Erythroblast (primary cell): Measurements from ENCODE around the gene GABBR2.

Experiments used
- GATA1 ChIP-seq: IDR thresholded peaks from 2 replicates; pipeline ENCODE4 v1.6.1; 2011; ENCODE audit warnings: low read depth, mild to moderate bottlenecking, control low read depth, low read length, moderate library complexity
- POLR2A ChIP-seq: IDR thresholded peaks from 2 replicates; pipeline ENCODE4 v1.6.1; 2011; ENCODE audit warnings: mild to moderate bottlenecking, low read length

DNA sequence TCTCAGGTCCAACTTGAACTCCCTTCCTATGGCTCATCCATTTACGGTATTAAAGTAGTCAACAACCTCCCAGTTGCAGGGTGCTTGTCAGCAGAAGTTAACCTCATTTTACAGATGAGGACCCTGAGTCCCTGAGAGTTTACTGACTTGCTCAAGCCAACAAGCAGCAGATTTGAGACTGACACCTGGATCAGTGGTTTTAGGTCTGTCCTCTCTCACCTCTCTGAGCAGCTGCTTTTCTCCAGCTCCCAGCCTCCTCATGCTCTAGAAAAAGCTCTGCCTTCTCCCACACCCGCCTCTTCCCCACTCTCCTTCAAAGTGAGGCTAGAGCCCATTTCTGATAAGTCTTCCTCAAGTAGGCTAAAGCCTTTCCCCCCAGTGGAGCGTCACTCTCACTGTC is 56.4 kb downstream of the GABBR2 start:
- TF ChIP-seq POLR2A: no peak
- no peak for TF ChIP-seq GATA1
